NB4 (cell line): Measurements from ENCODE around the gene SPINK6.

Source experiments
- DNase-seq: peaks from one replicate; pipeline ENCODE4 v3.0.0; 2010; ENCODE audit warnings: low read depth
- H3K4me3 ChIP-seq: one replicate; pipeline ENCODE4 v1.5.1; 2011; ENCODE audit warnings: mild to moderate bottlenecking, low read depth, low read length, moderate library complexity
- CTCF ChIP-seq: IDR thresholded peaks from one replicate; pipeline ENCODE4 v1.5.1; 2012; ENCODE audit warnings: low read depth, low read length
- MAX ChIP-seq: IDR thresholded peaks from 2 replicates; pipeline ENCODE4 v1.6.1; 2011; ENCODE audit warnings: low read depth, low read length
- MYC ChIP-seq: IDR thresholded peaks from 2 replicates; pipeline ENCODE4 v1.6.1; 2011; ENCODE audit warnings: low read depth, low read length
- POLR2A ChIP-seq: IDR thresholded peaks from 2 replicates; pipeline ENCODE4 v1.6.1; 2011; ENCODE audit warnings: mild to moderate bottlenecking; ENCODE audit not compliant: insufficient read length; ENCODE audit errors: extremely low read depth

SPINK6 gene

GRCh38 chr5:148230240-148230639, 27.4 kb downstream of the SPINK6 start:
- no peak for DNase-seq
- H3K4me3 ChIP-seq: no peak overlapping the region
- TF ChIP-seq CTCF (no peak), MAX (no peak), POLR2A (no peak), MYC (no peak)

- no peak for DNase-seq
- no peak for TF ChIP-seq CTCF
- no peak for TF ChIP-seq MYC
- no peak for TF ChIP-seq MAX
- TF ChIP-seq POLR2A: no peak
- no peak overlapping the region for H3K4me3 ChIP-seq
Observed at GRCh38 chr5:148237785-148238417, 35.1 kb downstream of the SPINK6 start.

- TF ChIP-seq MYC: no peak
- TF ChIP-seq POLR2A: no peak
- no peak for TF ChIP-seq CTCF
- TF ChIP-seq MAX: no peak
- no peak within 1 kb of the TSS for H3K4me3 ChIP-seq
- DNase-seq: no peak
Observed at GRCh38 chr5:148238418-148238794, 35.6 kb downstream of the SPINK6 start, which contains the start of gene MARCOL. MARCOL (plus strand) TSS chr5:148238525; CDS start chr5:148238598, 73 bp downstream.

- H3K4me3 ChIP-seq: no peak overlapping the region
- no peak for DNase-seq
- TF ChIP-seq MAX (no peak), MYC (no peak), CTCF (no peak), POLR2A (no peak)
Observed at GRCh38 chr5:148248894-148249293, 46.1 kb downstream of the SPINK6 start.

GRCh38 chr5:148255456-148255855, 52.6 kb downstream of the SPINK6 start:
- TF ChIP-seq POLR2A: no peak
- TF ChIP-seq CTCF: no peak
- no peak for TF ChIP-seq MAX
- TF ChIP-seq MYC: no peak
- no peak overlapping the region for H3K4me3 ChIP-seq
- no peak for DNase-seq

DNA sequence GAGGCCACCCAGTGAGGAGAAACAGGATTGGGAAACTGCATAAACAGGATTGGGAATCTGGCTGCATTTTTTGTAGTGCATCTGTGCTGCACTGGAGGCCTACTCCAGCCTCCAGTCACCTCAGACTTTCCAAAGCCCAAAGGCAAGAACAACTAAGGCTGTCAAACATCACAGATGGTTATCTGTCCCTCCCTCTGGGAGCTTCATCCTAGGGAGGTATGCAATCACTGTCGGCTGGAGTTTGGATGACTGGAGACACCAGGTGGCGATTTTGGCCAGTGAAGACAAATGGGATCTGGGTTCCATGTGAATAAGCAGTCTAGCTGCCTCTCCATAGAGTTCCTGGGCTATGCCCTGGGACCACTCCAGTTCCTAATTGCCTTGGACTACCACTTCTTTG, 56.4 kb downstream of the SPINK6 start:
- TF ChIP-seq MAX: no peak
- no peak for TF ChIP-seq MYC
- TF ChIP-seq POLR2A: no peak
- no peak for TF ChIP-seq CTCF
- DNase-seq: no peak
- H3K4me3 ChIP-seq: no peak overlapping the region
